Effector CD4-positive, alpha-beta T cell (primary cell): ENCODE measurements around the gene ZNF587.
"Not testable (repeated sequence)": the region's sequence is repeated elsewhere in the genome, so short reads cannot be mapped to it uniquely, and the experiment has no call there.

Source experiments
- DNase-seq: peaks from one replicate; pipeline ENCODE4 v3.0.0-alpha.2; 2020
- total RNA-seq: gene quantifications from one replicate; lab custom pipeline; 2026; lab: John Stamatoyannopoulos, UW

Gene ZNF587
- total RNA-seq: 67.0 reads per million, percentile 74 among the genes with 10 or more reads in this experiment

DNA sequence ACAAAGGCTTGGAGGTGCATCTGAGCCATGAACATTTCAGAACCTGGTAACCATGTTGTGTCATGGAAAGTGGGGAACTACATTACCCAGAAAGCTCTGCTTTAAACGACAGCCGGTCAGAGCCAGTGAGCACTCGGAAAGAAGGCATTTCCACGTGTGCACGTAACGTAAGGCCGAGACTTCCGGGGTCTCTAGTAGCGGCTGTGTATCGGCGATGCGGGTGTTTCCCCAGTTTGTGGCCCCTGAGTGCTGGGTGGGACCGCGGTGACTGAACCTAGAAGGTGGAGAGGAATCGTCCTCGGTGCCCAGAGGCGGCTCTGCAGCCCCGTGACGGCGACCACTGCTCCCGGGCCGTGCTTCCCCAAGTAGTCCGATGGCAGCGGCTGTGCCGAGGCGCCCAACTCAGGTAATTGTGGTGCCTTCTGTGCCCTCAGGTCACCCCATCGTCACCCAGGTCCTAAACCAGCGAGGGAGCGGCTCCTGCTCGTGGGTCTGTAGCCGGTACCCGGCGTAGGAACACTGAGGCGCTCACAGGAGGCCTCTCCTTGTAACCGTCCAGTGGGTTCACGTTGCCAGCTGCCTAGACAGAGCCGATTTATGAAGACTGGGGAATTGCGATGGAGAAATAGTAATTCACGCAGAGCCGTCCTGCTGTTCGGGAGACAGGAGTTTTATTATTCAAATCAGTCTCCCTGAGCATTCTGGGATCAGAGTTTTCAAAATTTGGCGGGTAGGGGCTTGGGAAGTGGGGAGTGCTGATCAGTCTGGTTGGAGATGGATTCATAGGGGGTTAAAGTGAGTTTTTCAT lies at the start of gene ZNF587:
Gene ZNF587, plus strand, starts transcription at position 194 of the 808 bp plus-strand sequence. Its CDS starts 180 bp downstream, at position 374.
- peak; percentile 80 for DNase-seq

- no peak for DNase-seq
Measured at GRCh38 chr19:57800696-57801095, 49.0 kb upstream of the ZNF587 start.

- no peak for DNase-seq
Measured at GRCh38 chr19:57802269-57802668, 47.4 kb upstream of the ZNF587 start.

GRCh38 chr19:57803265-57803593 lies 46.4 kb upstream of the ZNF587 start:
- DNase-seq: no peak

DNA sequence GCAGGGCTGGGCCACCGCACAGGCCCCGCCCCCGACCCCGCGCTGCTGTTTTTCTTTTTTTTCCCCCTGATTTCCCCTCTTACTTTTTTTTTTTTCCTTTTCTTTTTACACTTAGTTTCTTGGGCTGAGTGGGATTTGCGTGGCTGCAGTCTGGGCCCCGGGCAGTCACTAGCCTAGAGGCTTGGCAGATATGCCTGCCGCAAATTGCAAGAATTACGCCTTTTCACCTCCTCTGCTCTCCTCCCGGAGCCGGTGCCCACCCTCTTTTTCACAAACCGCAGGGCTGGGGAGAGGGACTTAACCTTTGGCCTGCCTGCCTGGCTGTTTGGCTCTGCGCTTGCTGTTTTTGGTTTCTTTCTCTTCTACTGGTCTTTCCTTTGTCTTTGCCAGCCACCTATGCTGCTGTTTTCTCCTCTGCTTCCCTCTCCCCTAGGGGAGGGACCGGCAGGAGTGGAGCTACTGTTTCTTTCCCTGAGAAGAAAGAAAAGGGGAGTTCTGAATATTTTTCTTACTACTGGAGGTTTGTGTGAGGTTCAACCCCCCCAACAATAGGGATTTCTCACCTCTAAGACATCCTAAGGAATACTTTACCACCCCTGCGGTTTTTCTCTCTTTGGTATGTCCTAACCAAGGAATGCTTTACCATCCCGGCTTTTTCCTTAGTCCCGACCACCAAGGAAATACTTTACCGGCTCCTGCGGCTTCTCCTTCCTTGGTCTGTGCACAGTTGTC lies 45.9 kb upstream of the ZNF587 start:
- no peak for DNase-seq

DNA sequence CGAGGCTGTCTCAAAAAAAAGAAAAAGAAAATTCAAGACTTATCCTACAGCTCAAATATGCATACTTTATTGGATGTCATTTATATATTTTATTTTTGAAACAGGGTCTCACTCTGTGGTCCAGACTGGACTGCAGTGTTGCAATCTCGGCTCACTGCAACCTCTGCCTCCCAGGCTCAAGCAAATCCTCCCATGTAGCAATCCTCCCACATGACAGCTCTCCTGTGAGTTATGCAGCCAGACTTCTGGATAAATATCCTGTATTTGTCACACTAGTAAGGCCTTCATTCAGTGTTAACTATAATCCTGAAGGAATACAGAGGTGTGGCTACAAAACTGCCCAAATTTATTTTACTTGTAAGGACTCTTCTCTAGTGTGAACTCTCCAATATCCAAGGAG lies 42.1 kb upstream of the ZNF587 start:
- no peak for DNase-seq

- not testable (repeated sequence) for DNase-seq
Measured at GRCh38 chr19:57810410-57811295, 39.0 kb upstream of the ZNF587 start.

GRCh38 chr19:57812226-57812625 lies 37.4 kb upstream of the ZNF587 start:
- no peak for DNase-seq

DNA sequence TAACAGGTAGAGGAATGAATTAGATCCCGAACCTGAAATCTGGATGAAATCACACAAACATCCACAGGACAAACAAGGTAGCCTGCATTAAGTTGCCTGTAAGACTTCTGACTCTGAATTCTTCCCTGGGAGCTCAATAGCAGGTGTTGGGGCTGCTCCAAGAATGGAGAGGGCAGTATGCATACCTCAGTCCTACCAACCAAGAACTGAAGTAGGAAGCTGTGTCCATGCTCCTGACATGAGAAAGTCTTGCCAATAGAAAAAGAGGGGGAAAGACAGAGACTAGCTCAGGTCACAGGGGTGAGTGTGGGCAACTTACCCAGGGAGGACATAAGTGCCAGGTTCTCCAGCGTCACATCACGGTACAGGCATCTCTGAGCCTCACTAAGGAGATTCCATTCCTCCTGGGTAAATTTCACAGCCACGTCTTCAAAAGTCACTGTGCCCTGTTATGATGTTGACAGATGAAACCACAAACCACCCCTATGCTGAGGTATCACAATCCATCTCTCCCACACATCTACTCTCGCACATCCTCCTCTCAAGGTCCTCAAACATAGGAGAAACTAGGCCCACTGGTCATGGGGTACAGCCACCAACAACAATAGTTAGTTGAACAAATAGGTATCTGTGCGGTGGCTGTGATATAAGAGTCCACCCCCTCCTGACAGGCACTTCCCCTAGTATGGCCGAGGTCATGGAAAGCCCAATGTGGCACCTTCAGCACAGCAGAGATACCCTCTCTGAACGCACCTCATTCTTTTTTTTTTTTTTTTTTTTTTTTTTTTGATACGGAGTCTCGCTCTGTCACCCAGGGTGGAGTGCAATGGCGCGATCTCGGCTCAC lies 36.5 kb upstream of the ZNF587 start:
- DNase-seq: not testable (repeated sequence)

DNA sequence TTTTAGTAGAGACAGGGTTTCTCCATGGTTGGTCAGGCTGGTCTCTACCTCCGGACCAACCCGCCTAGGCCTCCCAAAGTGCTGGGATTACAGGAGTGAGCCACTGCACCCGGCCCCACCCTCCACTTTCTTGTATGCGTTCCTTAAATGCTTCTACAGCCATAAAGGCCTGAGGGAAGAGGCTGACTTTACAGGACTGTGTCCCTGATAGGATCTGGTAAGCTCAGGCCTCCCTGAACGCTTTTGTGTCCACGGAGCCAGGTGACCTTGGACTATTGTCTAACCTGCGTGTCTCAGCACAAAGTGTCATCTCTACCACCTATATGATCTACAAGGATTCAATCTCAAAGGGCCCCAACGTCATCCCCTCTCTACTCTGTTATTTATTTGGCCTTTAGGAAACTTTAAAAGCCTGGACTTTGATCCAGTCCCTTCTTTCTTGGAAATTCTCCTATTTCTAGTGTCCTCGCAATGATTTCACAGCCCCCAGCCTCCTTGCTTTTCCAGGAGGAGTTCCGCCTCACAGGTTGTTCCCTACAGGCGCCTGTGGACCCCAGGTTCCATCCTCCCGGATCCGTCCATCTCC lies 35.6 kb upstream of the ZNF587 start:
- DNase-seq: no peak

- DNase-seq: peak; percentile 76
Measured at GRCh38 chr19:57814505-57815246, 35.0 kb upstream of the ZNF587 start, which contains the start of gene ZNF552. ZNF552 (minus strand) TSS chr19:57814913; CDS start chr19:57814743, 170 bp downstream.

DNA sequence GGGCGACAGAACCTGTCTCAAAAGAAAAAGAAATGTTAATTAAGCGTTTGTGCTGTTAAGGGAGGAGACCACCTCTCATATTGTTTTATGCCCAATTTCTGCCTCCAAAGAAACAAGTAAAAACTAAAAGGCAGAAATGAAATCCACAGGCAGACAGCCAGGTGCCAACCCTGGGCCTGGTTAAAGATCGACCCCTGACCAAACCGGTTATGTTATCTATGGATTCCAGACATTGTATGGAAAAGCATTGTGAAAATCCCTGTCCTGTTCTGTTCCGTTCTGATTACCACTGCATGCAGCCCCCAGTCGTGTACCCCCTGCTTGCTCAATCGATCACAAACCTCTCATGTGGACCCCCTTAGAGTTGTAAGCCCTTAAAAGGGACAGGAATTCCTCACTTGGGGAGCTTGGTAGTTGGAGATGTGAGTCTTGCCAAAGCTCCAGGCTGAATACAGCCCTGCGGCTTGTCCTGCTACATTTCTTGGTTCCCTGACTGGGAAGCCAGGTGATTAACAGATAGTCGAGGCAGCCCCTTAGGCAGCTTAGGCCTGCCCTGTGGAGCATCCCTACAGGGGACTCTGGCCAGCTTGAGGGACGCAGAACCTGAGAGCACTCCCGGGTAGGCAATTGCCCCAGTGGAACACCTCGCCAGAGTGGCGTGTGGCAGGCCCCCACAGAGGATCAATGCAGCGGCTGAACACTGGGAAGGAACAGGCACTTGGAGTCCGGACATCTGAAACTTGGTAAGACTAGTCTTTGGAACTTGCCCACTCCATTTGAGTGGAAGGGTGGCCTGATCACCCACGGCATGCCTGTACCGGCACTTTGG lies 34.2 kb upstream of the ZNF587 start:
- DNase-seq: no peak

DNA sequence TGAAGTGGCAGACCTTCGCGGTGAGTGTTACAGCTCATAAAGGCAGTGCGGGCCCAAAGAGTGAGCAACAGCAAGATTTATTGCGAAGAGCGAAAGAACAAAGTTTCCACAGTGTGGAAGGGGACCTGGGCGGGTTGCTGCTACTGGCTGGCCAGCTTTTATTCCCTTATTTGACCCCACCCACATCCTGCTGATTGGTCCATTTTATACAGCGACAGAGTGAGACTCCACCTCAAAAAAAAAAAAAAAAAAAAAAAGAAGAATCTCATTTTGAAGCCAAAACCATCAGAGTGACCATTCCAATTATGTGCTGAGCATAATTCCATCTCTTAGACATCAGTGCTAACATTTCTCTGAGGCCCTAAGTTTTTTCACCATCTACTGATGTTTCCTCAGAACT lies 33.0 kb upstream of the ZNF587 start:
- DNase-seq: no peak

- no peak for DNase-seq
Measured at GRCh38 chr19:57817976-57818375, 31.7 kb upstream of the ZNF587 start.

GRCh38 chr19:57818378-57818777 lies 31.3 kb upstream of the ZNF587 start:
- no peak for DNase-seq

DNA sequence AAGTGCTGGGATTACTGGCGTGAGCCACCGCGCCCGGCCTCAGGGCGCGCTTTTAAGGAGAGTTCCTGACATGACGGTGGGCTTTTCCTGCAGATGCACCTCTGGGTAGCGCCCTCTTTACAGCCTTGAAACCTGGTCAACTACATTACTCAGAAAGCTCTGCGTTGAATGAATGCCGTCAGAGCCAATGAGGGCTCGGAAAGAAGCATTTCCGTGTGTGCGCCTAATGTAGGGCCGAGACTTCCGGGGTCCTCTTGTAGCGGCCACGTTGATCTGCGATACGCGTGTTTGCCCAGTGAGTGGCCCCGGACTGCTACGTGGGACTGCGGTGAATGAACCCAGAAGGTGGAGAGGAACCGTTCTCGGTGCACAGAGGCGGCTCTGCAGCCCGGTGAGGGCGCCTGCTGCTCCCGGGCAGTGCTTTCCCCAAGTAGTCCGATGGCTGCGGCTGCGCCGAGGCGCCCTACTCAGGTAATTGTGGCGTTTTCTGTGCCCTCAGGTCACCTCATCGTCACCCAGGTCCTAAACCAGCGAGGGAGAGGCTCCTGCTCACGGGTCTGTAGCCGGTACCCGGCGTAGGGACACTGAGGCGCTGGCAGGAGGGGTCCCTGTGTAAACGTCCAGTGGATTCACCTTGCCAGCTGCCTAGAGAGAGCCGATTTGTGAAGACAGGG lies 30.0 kb upstream of the ZNF587 start:
- peak; percentile 76 for DNase-seq

DNA sequence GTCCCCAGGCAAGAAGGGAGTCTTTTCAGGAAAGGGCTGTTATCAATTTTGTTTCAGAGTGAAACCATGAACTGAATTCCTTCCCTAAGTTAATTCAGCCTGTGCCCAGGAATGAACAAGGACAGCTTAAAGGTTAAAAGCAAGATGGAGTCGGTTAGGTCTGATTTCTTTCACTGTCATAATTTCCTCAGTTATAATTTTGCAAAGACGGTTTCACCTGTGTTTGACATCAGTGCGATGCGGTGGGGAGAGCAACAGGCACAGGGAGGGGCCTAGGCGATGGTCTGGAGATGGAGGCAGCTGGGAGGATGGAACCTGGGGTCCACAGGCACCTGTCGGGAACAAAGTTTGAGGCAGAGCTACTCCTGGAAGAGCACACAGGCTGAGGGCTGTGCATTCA lies 29.1 kb upstream of the ZNF587 start:
- DNase-seq: no peak

GRCh38 chr19:57821095-57821494 lies 28.6 kb upstream of the ZNF587 start:
- not testable (repeated sequence) for DNase-seq

GRCh38 chr19:57821501-57821900 lies 28.2 kb upstream of the ZNF587 start:
- not testable (repeated sequence) for DNase-seq
